HG03521 (cell line): ENCODE measurements around the gene AKT2.
A peak's percentile ranks its signal among the peaks of the same experiment; 100 is the strongest.

Experiments
- ATAC-seq: cut with Tn5 transposase; IDR thresholded peaks from one replicate; pipeline ENCODE4 v1.9.1; 2021; ENCODE audit warnings: mild to moderate bottlenecking, moderate library complexity; ENCODE audit not compliant: unreplicated experiment

AKT2 gene

GRCh38 chr19:40302224-40303011 is 17.3 kb upstream of the AKT2 start:
- ATAC-seq, result no peak

GRCh38 chr19:40300668-40301067 is 15.5 kb upstream of the AKT2 start:
- no peak for ATAC-seq

GRCh38 chr19:40298026-40298425 is 12.9 kb upstream of the AKT2 start:
- no peak for ATAC-seq

- ATAC-seq, result no peak
Observed at GRCh38 chr19:40294560-40294959, 9.4 kb upstream of the AKT2 start.

GRCh38 chr19:40286971-40287421 is 1.9 kb upstream of the AKT2 start:
- ATAC-seq, result no peak

- no peak for ATAC-seq
Observed at GRCh38 chr19:40286235-40286970, 1.3 kb upstream of the AKT2 start.

- ATAC-seq, result peak; percentile 83
Observed at GRCh38 chr19:40285353-40286234, 449 bp upstream of the AKT2 start.

GRCh38 chr19:40284251-40284500 is 969 bp downstream of the AKT2 start:
- ATAC-seq, result no peak

GRCh38 chr19:40283414-40284250 is 1.5 kb downstream of the AKT2 start:
- no peak for ATAC-seq

GRCh38 chr19:40282920-40283319 is 2.2 kb downstream of the AKT2 start:
- ATAC-seq, result no peak

GRCh38 chr19:40282209-40282580 is 3.0 kb downstream of the AKT2 start:
- no peak for ATAC-seq

GRCh38 chr19:40281381-40282208 is 3.5 kb downstream of the AKT2 start:
- no peak for ATAC-seq

GRCh38 chr19:40280608-40281221 is 4.4 kb downstream of the AKT2 start:
- ATAC-seq, result no peak

GRCh38 chr19:40279761-40280607 is 5.2 kb downstream of the AKT2 start:
- ATAC-seq, result no peak

GRCh38 chr19:40279120-40279551 is 6.0 kb downstream of the AKT2 start:
- no peak for ATAC-seq

- ATAC-seq, result no peak
Observed at GRCh38 chr19:40278361-40279035, 6.6 kb downstream of the AKT2 start.

- no peak for ATAC-seq
Observed at GRCh38 chr19:40277356-40278059, 7.6 kb downstream of the AKT2 start.
